HG03159 (cell line): ENCODE measurements around the gene ARPC1A.
A peak's percentile ranks its signal among the peaks of the same experiment; 100 is the strongest.
"Not testable (repeated sequence)": the region's sequence is repeated elsewhere in the genome, so short reads cannot be mapped to it uniquely, and the experiment has no call there.

Experiments
- ATAC-seq: cut with Tn5 transposase; IDR thresholded peaks from one replicate; pipeline ENCODE4 v1.9.1; 2021; ENCODE audit warnings: mild to moderate bottlenecking, moderate library complexity; ENCODE audit not compliant: unreplicated experiment

ARPC1A gene

DNA sequence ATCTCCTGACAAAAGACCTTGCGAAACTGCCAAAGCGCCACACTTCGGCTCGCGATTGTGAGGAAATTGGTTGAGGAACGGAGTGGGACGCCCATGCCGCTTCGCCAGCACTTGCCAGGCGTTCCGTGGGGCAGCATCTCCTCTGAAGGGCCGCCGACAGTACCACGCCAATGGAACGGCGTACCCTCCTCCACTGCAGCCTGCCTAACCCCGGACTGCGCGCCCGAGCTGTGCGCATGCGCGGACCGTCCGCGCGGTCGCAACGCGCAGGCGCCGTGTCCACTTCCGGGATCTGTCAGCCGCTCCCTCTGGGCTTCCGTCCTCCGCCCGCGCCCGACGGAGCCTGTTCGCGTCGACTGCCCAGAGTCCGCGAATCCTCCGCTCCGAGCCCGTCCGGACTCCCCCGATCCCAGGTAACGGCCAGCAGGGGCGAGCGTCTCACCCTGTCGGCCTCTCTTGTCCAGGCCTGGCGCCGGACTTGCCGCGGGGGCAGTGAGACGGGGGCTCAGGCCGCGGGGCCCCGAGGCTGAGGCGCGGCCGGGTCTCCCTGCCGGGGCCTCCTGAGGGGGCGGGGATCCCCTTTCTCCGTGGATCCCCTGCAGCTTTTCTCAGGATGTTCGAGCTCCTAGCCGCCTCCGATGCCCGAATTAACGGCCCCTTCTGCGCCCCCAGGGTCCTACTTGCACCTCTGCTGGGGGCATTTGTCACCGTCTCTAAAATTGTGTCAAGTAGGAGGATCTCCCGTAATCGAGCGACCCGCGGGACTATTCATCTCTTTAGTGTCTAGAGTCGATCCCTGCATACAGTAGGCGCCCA is at the start of gene ARPC1A:
Gene ARPC1A, plus strand, starts transcription at position 307 of the 816 bp plus-strand sequence. CDS start 7,456 bp downstream, outside the sequence.
- ATAC-seq: peak; percentile 87

DNA sequence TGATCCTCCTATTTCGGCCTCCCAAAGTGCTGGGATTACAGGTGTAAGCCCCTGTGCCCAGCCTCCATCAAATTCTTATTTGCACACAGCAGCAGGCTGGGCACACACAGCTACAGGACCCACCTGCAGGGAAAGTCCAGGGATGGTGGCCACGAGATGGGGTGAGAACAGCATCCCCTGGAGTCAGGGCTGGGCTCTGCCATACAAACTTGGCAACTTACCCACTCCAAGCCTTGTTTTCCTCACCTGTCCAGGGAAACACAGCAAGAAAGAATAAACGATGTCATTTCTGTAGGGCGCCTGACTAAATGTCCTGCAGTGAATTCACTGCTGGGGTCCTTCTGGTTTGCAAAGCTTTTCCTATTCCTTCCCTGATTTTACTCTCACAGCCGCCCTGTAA is 47.5 kb upstream of the ARPC1A start:
- ATAC-seq: no peak

- ATAC-seq: not testable (repeated sequence)
These were observed 41.5 kb upstream of the ARPC1A start for GRCh38 chr7:99284165-99284564.

DNA sequence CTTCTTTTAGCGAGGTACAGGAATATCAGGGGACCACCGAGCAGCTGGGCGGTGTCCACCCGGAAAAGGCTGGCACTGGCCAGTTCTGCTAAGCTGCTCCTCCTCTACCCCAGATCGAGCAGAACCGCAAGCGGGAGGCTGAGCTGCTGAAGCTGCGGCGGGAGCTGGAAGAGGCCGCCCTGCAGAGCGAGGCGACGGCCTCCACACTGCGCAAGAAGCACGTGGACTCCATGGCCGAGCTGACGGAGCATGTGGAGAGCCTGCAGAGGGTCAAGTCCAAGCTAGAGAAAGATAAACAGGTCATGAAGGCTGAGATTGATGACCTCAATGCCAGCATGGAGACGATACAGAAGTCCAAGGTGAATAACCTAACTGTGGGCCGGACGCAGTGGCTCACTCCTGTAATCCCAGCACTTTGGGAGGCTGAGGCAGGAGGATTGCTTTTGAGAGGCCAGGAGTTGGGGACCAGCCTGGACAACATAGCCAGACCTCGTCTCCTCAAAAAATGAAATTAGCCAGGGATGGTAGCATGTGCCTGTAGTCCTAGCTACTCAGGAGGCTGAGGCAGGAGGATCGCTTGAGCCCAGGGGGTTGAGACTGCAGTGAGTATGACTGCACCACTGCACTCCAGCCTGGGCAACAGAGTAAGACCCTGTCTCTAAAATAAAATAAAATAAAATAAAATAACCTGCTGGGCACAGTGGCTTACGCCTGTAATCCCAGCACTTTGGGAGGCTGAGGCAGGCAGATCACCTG is 37.7 kb upstream of the ARPC1A start:
- ATAC-seq: no peak

- no peak for ATAC-seq
These were observed 36.5 kb upstream of the ARPC1A start for GRCh38 chr7:99289185-99289584.

DNA sequence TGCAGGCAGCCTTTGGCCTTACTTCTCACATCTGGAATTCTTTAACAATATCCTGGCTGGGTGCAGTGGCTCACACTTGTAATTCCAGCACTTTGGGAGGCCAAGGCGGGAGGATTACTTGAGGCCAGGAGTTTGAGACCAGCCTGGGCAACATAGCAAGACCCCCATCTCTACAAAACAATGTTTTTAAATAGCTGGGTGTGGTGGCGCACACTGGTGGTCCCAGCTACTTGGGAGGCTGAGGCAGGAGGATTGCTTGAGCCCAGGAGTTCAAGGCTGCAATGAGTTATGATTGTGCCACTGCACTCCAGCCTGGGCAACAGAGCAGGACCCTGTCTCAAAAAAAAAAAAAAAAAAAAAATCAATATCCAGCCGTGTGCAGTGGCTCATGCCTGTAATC is 35.5 kb upstream of the ARPC1A start:
- not testable (repeated sequence) for ATAC-seq

GRCh38 chr7:99290980-99291607 is 34.6 kb upstream of the ARPC1A start:
- ATAC-seq: no peak

- ATAC-seq: no peak
These were observed 33.6 kb upstream of the ARPC1A start for GRCh38 chr7:99292127-99292526.

DNA sequence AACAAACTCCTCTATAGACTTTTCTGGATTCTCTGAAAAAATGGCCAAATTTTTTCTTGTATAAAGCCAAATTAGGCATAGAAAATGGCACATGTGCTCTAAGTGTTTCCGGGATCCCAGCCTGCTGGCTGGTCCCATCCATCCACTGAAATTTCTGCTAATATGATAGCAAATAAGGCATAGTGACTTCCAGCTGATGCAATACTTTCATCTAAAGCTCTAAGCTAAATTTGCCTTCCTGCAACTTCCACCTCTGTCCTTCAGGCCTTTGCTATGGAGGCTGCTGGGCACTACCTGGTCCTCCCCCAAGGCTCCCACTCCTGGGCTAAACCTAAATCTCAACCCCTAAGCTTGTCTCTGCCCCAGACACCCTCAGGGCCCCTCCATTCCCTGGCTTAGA is 32.5 kb upstream of the ARPC1A start:
- ATAC-seq: no peak

DNA sequence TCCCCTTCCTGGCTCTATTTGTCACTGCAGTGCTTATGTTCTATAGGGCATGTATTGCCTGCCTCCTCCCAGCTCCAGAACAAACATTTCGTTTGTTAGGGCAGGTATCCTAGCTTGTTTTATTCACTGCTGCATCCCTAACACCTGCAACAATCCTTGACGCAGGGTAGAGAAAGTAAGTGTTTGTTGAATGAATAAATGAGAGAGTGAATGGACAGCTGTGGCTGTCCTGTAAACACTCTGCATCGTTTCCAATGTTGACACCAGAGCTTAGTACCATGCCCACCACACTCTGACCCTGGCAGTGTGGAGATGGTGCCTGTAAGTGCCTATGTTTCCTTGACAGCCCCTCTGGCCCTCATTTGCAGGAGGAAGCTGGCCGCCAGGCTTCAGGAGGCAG is 32.0 kb upstream of the ARPC1A start:
- ATAC-seq: no peak

DNA sequence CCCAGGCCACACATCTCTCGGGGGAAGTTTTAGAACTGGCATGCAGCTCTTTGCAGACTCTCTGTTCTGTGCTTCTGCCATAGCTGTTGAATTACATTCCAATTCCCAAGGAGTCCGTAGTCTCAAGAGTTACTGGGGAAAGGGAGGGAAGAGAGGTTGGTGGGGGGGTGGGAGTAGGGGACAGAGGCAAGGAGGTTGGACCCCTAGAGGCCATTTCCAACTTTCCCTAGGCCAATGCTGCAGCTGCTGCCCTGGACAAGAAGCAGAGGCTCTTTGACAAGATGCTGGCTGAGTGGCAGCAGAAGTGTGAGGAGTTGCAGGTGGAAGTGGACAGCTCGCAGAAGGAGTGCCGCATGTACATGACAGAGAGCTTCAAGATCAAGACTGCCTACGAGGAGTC is 29.2 kb upstream of the ARPC1A start:
- ATAC-seq: no peak

- no peak for ATAC-seq
These were observed 24.2 kb upstream of the ARPC1A start for GRCh38 chr7:99301496-99301895.

GRCh38 chr7:99305473-99306260 is 20.0 kb upstream of the ARPC1A start:
- ATAC-seq: no peak

DNA sequence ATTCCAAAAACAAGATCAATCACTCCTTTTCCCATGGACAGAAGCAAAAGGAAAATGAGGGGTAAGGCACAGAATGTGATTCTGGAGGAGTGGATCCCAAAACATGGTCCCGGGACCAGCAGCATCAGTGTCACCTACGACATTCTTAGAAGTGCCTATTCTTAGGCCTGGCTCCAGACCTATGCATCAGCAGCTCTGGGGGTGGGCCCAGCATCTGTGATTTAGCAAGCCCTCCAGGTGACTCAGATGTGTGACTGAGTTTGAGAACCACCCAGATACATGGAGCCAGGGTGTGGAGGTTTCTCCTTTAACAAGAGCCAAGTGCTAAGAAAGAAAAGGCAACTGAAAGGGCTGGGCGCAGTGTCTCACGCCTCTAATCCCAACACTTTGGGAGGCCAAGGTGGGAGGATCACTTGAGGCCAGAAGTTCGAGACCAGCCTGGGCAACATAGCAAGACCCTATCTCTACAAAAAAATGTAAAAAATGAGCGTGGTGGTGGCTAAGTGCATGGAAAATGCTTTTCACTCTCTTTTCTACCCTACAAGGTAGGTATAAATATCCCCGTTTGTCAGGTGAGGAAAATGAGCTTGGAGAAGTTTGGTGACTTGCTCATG is 17.1 kb upstream of the ARPC1A start:
- no peak for ATAC-seq

DNA sequence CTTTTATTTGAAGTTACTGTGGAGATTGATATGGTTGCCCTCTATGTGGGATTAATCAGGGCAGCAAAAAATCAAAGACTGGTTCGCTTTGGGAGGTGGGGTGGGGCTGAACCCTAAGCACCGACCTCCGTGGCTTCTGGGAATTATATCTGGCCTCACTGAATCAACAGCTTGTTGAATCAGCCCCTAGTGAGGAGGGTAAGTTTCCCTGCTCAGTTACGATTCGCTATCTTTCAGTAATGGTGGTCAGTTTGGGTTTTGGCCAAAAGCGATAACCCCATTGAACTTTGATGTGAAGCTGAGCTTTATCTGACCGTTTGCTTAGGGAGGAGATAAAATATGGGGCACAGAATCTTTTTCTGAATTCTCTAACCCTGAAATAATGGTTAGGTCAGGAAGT is 16.6 kb upstream of the ARPC1A start:
- no peak for ATAC-seq

GRCh38 chr7:99310004-99310403 is 15.7 kb upstream of the ARPC1A start:
- ATAC-seq: no peak

GRCh38 chr7:99311702-99312101 is 14.0 kb upstream of the ARPC1A start:
- ATAC-seq: no peak

DNA sequence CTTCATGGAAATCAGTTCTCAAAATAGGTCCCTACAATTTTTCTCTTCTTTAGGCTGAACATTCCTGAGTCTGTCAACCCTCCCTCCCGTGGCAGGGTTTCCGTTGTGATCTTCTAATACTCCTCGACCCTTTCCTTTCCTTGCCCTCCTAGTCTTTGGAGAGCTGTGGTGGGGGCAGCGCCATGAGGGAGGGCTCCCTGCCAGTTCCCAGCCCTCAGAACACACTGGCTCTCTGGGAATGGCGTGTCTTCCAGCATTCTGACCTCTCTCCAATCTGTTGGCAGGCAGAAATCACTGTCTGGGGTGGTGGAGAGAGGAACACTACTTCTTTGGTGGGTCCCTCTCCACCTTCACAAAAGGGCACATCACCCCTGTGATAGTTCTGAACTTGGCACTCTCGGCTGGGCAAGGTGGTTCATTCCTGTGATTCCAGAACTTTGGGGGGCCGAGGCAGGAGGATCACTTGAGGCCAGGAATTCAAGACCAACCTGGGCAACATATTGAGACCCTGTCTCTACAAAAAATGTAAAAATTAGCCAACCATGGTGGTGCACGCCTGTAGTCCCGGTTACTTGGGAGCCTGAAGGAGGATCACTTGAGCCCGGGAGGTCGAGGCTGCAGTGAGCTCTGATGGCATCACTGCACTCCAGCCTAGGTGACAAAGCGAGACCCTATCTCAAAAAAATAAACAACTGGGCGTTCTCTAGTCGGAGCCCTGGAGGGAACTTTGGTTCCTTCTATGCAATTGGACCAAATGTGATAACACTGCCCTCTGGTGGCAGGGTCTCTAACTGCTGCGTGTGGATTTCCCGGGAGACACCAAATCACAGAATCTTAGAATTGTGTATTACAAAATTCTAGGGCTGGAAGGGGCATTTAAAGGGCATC is 13.1 kb upstream of the ARPC1A start:
- no peak for ATAC-seq

GRCh38 chr7:99313204-99313573 is 12.5 kb upstream of the ARPC1A start:
- no peak for ATAC-seq

DNA sequence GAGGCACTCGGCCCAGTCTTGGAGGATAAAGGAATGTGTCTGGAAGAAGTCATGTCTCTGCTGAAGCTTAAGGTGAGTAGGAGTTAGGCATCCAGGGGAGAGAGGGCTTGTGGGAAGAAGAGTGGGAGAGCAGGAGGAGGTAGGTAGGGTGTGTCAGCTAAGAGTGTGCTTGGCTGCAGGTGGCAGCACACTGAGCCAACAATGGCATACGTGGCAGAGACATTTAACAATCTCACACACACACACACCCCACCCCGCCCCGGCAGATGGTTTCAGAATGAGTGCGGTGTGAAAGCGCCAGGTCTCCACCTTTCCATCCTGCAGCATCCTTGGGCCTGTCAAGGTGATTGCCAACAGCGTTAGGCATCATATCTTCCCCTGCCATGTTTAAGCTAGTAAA is 11.2 kb upstream of the ARPC1A start:
- no peak for ATAC-seq
